HepG2 (cell line): ENCODE measurements around the gene ARHGAP29. TPM values are rescaled to one million over a fixed set of nuclear protein-coding genes. Genes with fewer than 3 reads are reported as not detected.
A peak's percentile ranks its signal among the peaks of the same experiment; 100 is the strongest.

Experiments used
- BRCA1 ChIP-seq: sonication (generic); formaldehyde crosslinking; IDR thresholded peaks from 2 replicates; pipeline ENCODE4 v1.4.0; 2020; ENCODE audit warnings: missing genetic modification reagents
- CHD2 ChIP-seq: IDR thresholded peaks from 2 replicates; pipeline ENCODE4 v1.6.1; 2011; ENCODE audit warnings: low read depth, low read length, improper control_type of control experiment
- CREB1 ChIP-seq, 2 experiments: fragments of 450-650 bp in 1 of 2; IDR thresholded peaks; 2 replicates each; pipeline ENCODE4 v1.6.1; 2016 to 2017; ENCODE audit warnings: control low read depth in 1 of 2, mild to moderate bottlenecking in 1 of 2, missing compliant biosample characterization in 1 of 2, missing genetic modification characterization in 1 of 2
- EP300 ChIP-seq, 3 experiments: sonication (generic) in 1 of 3; formaldehyde crosslinking in 1 of 3; IDR thresholded peaks; 2 replicates each; pipeline versions ENCODE4 v1.5.1 to v1.6.1; 2011 to 2020; ENCODE audit warnings: low read depth in 2 of 3, low read length in 2 of 3, borderline replicate concordance in 1 of 3, improper control_type of control experiment in 1 of 3, mild to moderate bottlenecking in 1 of 3, missing genetic modification reagents in 1 of 3, moderate library complexity in 1 of 3
- FOXP1 ChIP-seq, 2 experiments: fragments of 450-650 bp in 1 of 2; IDR thresholded peaks; 2 replicates each; pipeline ENCODE4 v1.6.1; 2017 to 2018; ENCODE audit warnings: antibody characterized with exemption in 1 of 2
- GTF3A ChIP-seq: sonication (generic); formaldehyde crosslinking; conservative IDR thresholded peaks from 2 replicates; pipeline ENCODE4 v1.4.0; 2020; ENCODE audit warnings: mild to moderate bottlenecking, missing genetic modification reagents
- HNF4A ChIP-seq: sonication (generic); formaldehyde crosslinking; IDR thresholded peaks from 2 replicates; pipeline ENCODE4 v1.4.0; 2020; ENCODE audit warnings: missing genetic modification reagents
- HNRNPUL1 ChIP-seq: fragments of 200-400 bp; formaldehyde crosslinking; IDR thresholded peaks from 2 replicates; pipeline ENCODE4 v1.6.1; 2017; ENCODE audit warnings: low read depth, mild to moderate bottlenecking, low read length, moderate library complexity
- HOXA7 ChIP-seq: sonication (generic); formaldehyde crosslinking; IDR thresholded peaks from 2 replicates; pipeline ENCODE4 v1.8.1; 2022; ENCODE audit warnings: mild to moderate bottlenecking, missing genetic modification reagents, moderate library complexity
- RXRA ChIP-seq: sonication (generic); formaldehyde crosslinking; IDR thresholded peaks from 2 replicates; pipeline ENCODE4 v1.5.1; 2020; ENCODE audit warnings: missing genetic modification reagents
- TOPORS ChIP-seq: sonication (generic); formaldehyde crosslinking; IDR thresholded peaks from 2 replicates; pipeline ENCODE4 v1.8.0; 2023; ENCODE audit warnings: mild to moderate bottlenecking, missing genetic modification reagents
- YEATS4 ChIP-seq: sonication (generic); formaldehyde crosslinking; IDR thresholded peaks from 2 replicates; pipeline ENCODE4 v1.4.0; 2020; ENCODE audit warnings: missing genetic modification reagents, borderline replicate concordance
- ZFP37 ChIP-seq: sonication (generic); formaldehyde crosslinking; IDR thresholded peaks from 2 replicates; pipeline ENCODE4 v1.4.0; 2020; ENCODE audit warnings: missing genetic modification reagents, borderline replicate concordance
- ZNF343 ChIP-seq: sonication (generic); formaldehyde crosslinking; IDR thresholded peaks from 2 replicates; pipeline ENCODE4 v1.4.0; 2020; ENCODE audit warnings: mild to moderate bottlenecking, missing genetic modification reagents
- ZNF883 ChIP-seq: sonication (generic); formaldehyde crosslinking; IDR thresholded peaks from 2 replicates; pipeline ENCODE4 v1.5.1; 2020; ENCODE audit warnings: mild to moderate bottlenecking, missing genetic modification reagents; ENCODE audit errors: not compliant biosample characterization
- ZNF891 ChIP-seq: sonication (generic); formaldehyde crosslinking; IDR thresholded peaks from 2 replicates; pipeline ENCODE4 v1.5.0; 2020; ENCODE audit warnings: mild to moderate bottlenecking, missing genetic modification reagents
- polyA plus RNA-seq, 8 experiments: library from polyadenylated mRNA; depleted of rRNA in 3 of 8; stranded (reverse) in 7 of 8; unstranded in 1 of 8; fragments of >200 nt; fragmentation: Illumina TruSeq in 4 of 8; extraction: Trizol in 4 of 8; gene quantifications; 2 replicates each; pipeline versions ENCODE4 v1.2.1 to v1.2.3, GENCODE V29; 2011 to 2016; ENCODE audit warnings: low read depth in 4 of 8, missing spikeins in 1 of 8, mixed read lengths in 1 of 8; ENCODE audit not compliant: insufficient read depth in 1 of 8
- total RNA-seq, 5 experiments: library from RNA; depleted of rRNA; stranded (reverse); fragments of >200 nt; fragmentation: Illumina TruSeq; extraction: Trizol; gene quantifications; 2 replicates each; pipeline ENCODE4 v1.2.3, GENCODE V29; 2016; ENCODE audit warnings: low read depth in 1 of 5
- TF ChIP-seq, protein P1 (sequence below): sonication (generic); formaldehyde crosslinking; IDR thresholded peaks from 2 replicates; pipeline ENCODE4 v1.8.0; 2022; ENCODE audit warnings: missing genetic modification reagents, mild to moderate bottlenecking, borderline replicate concordance
- TF ChIP-seq, protein P2 (sequence below): sonication (generic); formaldehyde crosslinking; IDR thresholded peaks from 2 replicates; pipeline ENCODE4 v1.4.0; 2020; ENCODE audit warnings: missing genetic modification reagents, borderline replicate concordance
- TF ChIP-seq, protein P3 (sequence below): IDR thresholded peaks from 2 replicates; pipeline ENCODE4 v1.6.1; 2012; ENCODE audit warnings: low read depth, low read length, improper control_type of control experiment

ARHGAP29 gene
- total and polyA plus RNA-seq, 2 of the 13 experiments (the other 11 are each of a cell fraction or from before 2014, with no cell fraction given), result 12.8 to 18.3 TPM

DNA sequence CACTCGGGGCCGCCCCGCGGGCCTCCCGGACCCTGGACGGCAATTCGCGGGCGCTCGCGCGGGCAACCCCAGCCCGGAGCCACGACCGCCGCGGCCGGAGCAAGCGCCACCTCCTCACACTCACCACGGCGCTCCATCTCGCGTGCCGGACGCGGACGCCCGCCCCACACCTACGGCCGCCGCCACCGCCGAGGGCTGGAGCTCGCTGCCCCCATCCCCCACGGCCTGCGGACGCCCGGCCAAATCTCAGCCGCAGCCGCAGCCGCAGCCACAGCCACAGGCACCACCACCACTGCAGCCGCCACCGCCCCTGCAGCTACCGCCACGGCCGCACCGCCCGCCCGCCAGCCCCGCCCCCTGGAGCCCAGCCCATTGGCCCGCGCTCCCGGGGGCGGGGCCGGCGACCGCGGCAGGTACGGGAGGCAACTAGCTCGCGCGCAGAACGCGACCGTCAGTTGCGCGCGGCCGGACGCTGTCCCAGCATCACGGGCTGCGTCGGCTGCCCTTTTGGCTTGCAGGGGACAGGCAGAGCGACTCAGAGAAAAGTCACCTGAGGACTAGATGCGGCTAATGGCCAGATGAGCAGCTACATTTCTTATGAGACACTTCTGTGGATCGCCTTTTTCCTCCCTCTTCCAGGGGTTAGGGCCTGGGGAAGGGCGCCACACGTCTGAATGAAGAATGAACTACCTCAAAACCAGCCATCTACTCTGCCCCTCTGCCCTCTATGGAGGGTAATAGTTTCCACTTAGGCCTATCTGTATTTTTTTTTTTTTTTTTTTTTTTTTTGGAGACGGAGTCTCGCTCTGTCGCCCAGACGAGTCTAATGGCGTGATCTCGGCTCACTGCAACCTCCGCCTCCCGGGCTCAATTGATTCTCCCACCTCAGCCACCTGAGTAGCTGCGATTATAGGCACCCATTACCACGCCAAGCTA lies at the start of gene ARHGAP29 (continued):
- no peak for TF ChIP-seq GTF3A
- peak; percentile 41; the same call in 1 of the 2 replicates for TF ChIP-seq CREB1 (IDR thresholded peaks at IDR 0.05)
- TF ChIP-seq CREB1 (CRISPR knock-in tag; IDR thresholded peaks at IDR 0.05), result no peak
- TF ChIP-seq, protein P1, sequence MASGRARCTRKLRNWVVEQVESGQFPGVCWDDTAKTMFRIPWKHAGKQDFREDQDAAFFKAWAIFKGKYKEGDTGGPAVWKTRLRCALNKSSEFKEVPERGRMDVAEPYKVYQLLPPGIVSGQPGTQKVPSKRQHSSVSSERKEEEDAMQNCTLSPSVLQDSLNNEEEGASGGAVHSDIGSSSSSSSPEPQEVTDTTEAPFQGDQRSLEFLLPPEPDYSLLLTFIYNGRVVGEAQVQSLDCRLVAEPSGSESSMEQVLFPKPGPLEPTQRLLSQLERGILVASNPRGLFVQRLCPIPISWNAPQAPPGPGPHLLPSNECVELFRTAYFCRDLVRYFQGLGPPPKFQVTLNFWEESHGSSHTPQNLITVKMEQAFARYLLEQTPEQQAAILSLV (CRISPR knock-in tag), result peak; percentile 72; the same call in 1 of the 2 replicates
- TF ChIP-seq ZFP37 (CRISPR knock-in tag), result no peak
- TF ChIP-seq BRCA1 (CRISPR knock-in tag), result no peak
- TF ChIP-seq TOPORS (CRISPR knock-in tag), result peak; percentile 89; the same call in 1 of the 2 replicates
- TF ChIP-seq ZNF883 (CRISPR knock-in tag), result peak; percentile 48
- no peak for TF ChIP-seq ZNF343 (CRISPR knock-in tag)
- TF ChIP-seq EP300 (IDR thresholded peaks at IDR 0.05; ENCODE audit: low read depth in 2 of 2, low read length in 2 of 2), result no peak
- TF ChIP-seq EP300 (CRISPR knock-in tag; IDR thresholded peaks at IDR 0.05; ENCODE audit: borderline replicate concordance), result no peak
- no peak for TF ChIP-seq HOXA7 (CRISPR knock-in tag)
- 0 out of 2 replicates have a peak, but pooled peaks have one; percentile 22 for TF ChIP-seq CHD2
- TF ChIP-seq HNRNPUL1, result no peak
- peak; percentile 19; the same call in 1 of the 2 replicates for TF ChIP-seq RXRA (CRISPR knock-in tag)
- TF ChIP-seq, protein P2, sequence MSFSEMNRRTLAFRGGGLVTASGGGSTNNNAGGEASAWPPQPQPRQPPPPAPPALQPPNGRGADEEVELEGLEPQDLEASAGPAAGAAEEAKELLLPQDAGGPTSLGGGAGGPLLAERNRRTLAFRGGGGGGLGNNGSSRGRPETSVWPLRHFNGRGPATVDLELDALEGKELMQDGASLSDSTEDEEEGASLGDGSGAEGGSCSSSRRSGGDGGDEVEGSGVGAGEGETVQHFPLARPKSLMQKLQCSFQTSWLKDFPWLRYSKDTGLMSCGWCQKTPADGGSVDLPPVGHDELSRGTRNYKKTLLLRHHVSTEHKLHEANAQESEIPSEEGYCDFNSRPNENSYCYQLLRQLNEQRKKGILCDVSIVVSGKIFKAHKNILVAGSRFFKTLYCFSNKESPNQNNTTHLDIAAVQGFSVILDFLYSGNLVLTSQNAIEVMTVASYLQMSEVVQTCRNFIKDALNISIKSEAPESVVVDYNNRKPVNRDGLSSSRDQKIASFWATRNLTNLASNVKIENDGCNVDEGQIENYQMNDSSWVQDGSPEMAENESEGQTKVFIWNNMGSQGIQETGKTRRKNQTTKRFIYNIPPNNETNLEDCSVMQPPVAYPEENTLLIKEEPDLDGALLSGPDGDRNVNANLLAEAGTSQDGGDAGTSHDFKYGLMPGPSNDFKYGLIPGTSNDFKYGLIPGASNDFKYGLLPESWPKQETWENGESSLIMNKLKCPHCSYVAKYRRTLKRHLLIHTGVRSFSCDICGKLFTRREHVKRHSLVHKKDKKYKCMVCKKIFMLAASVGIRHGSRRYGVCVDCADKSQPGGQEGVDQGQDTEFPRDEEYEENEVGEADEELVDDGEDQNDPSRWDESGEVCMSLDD (CRISPR knock-in tag), result no peak
- no peak for TF ChIP-seq ZNF891
- 0 out of 2 replicates have a peak, but pooled peaks have one; percentile 48 for TF ChIP-seq YEATS4 (CRISPR knock-in tag)
- no peak for TF ChIP-seq HNF4A (CRISPR knock-in tag)
- no peak for TF ChIP-seq FOXP1 (IDR thresholded peaks at IDR 0.05)
- TF ChIP-seq FOXP1 (CRISPR knock-in tag; IDR thresholded peaks at IDR 0.05), result no peak
- TF ChIP-seq, protein P3, sequence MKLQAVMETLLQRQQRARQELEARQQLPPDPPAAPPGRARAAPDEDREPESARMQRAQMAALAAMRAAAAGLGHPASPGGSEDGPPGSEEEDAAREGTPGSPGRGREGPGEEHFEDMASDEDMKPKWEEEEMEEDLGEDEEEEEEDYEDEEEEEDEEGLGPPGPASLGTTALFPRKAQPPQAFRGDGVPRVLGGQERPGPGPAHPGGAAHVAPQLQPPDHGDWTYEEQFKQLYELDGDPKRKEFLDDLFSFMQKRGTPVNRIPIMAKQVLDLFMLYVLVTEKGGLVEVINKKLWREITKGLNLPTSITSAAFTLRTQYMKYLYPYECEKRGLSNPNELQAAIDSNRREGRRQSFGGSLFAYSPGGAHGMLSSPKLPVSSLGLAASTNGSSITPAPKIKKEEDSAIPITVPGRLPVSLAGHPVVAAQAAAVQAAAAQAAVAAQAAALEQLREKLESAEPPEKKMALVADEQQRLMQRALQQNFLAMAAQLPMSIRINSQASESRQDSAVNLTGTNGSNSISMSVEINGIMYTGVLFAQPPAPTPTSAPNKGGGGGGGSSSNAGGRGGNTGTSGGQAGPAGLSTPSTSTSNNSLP, result no peak
